ENCODE results near the gene LPIN1.

LPIN1 gene

GRCh38 chr2:11743846-11744553 is 2.4 kb upstream of the LPIN1 start:
- H3K4me3 ChIP-seq (ENCODE audit: low read depth, low read length): no peak overlapping the region
- TF ChIP-seq MAX (IDR thresholded peaks at IDR 0.05; ENCODE audit: low read depth, low read length) (peak; percentile 59; the same call in 1 of the 2 replicates), CTCF (IDR thresholded peaks at IDR 0.05; ENCODE audit: low read depth, low read length) (no peak), MYC (IDR thresholded peaks at IDR 0.05; ENCODE audit: low read depth, low read length) (no peak; the same call in none of the 2 replicates), POLR2A (IDR thresholded peaks at IDR 0.05; ENCODE audit: extremely low read depth, insufficient read length) (no peak)
- DNase-seq (ENCODE audit: low read depth): peak; percentile 98

- peak; percentile 58 for DNase-seq (ENCODE audit: low read depth)
- TF ChIP-seq POLR2A (IDR thresholded peaks at IDR 0.05; ENCODE audit: extremely low read depth, insufficient read length) (no peak), CTCF (IDR thresholded peaks at IDR 0.05; ENCODE audit: low read depth, low read length) (peak; percentile 44)
- H3K4me3 ChIP-seq (ENCODE audit: low read depth, low read length): no peak overlapping the region
Observed at GRCh38 chr2:11744631-11745394, 1.6 kb upstream of the LPIN1 start.

- no peak for TF ChIP-seq CTCF (IDR thresholded peaks at IDR 0.05; ENCODE audit: low read depth, low read length)
- TF ChIP-seq POLR2A (IDR thresholded peaks at IDR 0.05; ENCODE audit: extremely low read depth, insufficient read length): no peak
- no peak for DNase-seq (ENCODE audit: low read depth)
- H3K4me3 ChIP-seq (ENCODE audit: low read depth, low read length): peak overlapping the region; percentile 27
Observed at GRCh38 chr2:11745613-11746375, 638 bp upstream of the LPIN1 start.

- TF ChIP-seq MAX (IDR thresholded peaks at IDR 0.05; ENCODE audit: low read depth, low read length): no peak
- TF ChIP-seq CTCF (IDR thresholded peaks at IDR 0.05; ENCODE audit: low read depth, low read length): no peak
- TF ChIP-seq MYC (IDR thresholded peaks at IDR 0.05; ENCODE audit: low read depth, low read length): no peak
- TF ChIP-seq POLR2A (IDR thresholded peaks at IDR 0.05; ENCODE audit: extremely low read depth, insufficient read length): no peak
- H3K4me3 ChIP-seq (ENCODE audit: low read depth, low read length): peak overlapping the region; percentile 72
- DNase-seq (ENCODE audit: low read depth): peak; percentile 29
Observed at GRCh38 chr2:11746807-11747459, 501 bp downstream of the LPIN1 start.

GRCh38 chr2:11748018-11748860 is 1.8 kb downstream of the LPIN1 start:
- TF ChIP-seq CTCF (IDR thresholded peaks at IDR 0.05; ENCODE audit: low read depth, low read length) (no peak), MAX (IDR thresholded peaks at IDR 0.05; ENCODE audit: low read depth, low read length) (no peak), POLR2A (IDR thresholded peaks at IDR 0.05; ENCODE audit: extremely low read depth, insufficient read length) (no peak), MYC (IDR thresholded peaks at IDR 0.05; ENCODE audit: low read depth, low read length) (no peak)
- DNase-seq (ENCODE audit: low read depth): no peak
- H3K4me3 ChIP-seq (ENCODE audit: low read depth, low read length): peak overlapping the region; percentile 72

Measured in NB4 (cell line).